Lung microvascular endothelial cell (primary cell): ENCODE results near the gene LRRC7. TPM values are rescaled to one million over a fixed set of nuclear protein-coding genes. Genes with fewer than 3 reads are reported as not detected.
"Not testable (repeated sequence)": the region's sequence is repeated elsewhere in the genome, so short reads cannot be mapped to it uniquely, and the experiment has no call there.

Experiments used
- DNase-seq, 2 donors: peaks; one replicate each; pipeline versions ENCODE4 v3.0.0 to v3.0.0-alpha.2; 2010; ENCODE audit warnings: low read depth in 2 of 2
- total RNA-seq: library from RNA; depleted of rRNA; stranded (reverse); fragments of >200 nt; gene quantifications from 2 replicates; pipeline ENCODE4 v1.2.1, GENCODE V29; 2014

LRRC7 gene
- total RNA-seq, 1 donor from 2014 or later, result under 0.01 TPM

GRCh38 chr1:69947837-69948236 lies 380.1 kb downstream of the LRRC7 start:
- DNase-seq, result no peak

DNA sequence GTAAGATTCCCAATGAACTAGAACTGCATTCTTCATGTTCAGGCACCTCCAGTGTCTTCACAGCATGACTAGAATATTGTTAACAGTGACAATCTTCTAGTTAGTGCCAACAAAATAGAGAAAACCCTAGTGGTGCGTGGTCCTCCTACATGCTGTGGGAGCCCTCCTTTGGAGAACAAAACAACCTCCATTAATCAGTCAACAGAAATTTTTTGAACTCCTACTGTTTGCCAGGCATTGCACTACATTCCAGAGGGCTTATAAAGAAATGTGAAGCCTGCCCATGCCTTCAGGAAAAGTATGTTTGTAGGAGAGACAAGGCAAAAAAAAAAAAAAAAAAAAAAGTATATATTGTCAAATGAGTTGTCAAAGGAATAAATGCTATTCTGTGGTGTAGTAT lies 385.0 kb downstream of the LRRC7 start:
- no peak for DNase-seq

DNA sequence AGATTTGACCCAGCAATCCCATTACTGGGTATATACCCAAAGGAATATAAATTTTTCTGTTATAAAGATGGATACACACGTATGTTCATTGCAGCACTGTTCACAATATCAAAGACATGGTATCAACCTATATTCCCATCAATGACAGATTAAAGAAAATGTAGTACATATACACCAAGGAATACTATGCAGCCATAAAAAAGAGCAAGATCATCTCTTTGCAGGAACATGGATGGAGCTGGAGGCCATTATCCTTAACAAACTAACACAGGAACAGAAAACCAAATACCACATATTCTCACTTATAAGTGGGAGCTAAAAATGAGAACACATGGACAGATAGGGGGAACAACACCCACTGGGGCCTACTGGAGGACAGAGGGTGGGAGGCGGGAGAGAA lies 394.7 kb downstream of the LRRC7 start:
- DNase-seq, result not testable (repeated sequence)

DNA sequence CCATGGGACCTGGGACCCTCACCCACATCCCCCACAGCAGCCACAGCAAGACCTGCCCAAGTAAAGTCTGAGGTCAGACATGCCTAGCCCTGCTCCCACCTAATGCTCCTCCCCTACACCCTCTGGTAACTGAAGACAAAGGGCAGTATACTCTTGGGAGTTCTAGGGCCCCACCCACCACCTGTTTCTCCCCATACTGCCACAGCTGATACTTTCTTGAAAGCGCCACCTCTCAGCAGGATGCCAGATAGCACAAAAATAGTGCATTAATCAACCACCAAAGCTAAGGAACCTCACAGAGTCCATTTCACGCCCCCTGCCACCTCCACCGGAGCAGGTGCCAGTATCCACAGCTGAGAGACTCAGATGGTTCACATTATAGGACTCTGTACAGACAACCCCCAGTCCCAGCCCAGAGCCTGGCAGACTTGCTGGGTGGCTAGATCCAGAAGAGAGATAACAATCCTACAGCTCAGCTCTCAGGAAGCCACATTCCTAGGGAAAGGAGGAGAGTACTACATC lies 399.6 kb downstream of the LRRC7 start:
- DNase-seq, result no peak

DNA sequence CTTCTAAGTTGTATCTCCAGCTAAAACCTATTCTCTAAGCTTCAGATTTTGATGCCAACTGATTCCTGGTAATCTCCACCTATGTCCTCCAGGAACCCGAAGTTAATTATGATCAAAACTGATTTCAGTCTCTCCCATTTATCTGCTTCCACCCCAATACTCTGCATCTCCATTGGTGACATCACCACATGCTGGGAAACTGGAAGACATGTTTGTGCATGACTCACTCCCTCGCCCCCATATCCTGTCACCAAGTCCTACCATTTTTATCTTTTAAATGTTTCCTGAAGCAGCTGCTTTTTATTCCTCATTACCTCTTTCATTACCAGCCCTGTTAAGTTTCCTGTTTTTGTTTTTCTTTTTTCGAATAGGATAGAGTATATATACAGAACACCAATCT lies 409.2 kb downstream of the LRRC7 start:
- peak; percentile 12 to 52 for DNase-seq

GRCh38 chr1:69982992-69983391 lies 415.3 kb downstream of the LRRC7 start:
- peak in 1 of 2 donors; percentile 10 for DNase-seq

- DNase-seq, result no peak
These were observed 417.7 kb downstream of the LRRC7 start for GRCh38 chr1:69985376-69985775.

DNA sequence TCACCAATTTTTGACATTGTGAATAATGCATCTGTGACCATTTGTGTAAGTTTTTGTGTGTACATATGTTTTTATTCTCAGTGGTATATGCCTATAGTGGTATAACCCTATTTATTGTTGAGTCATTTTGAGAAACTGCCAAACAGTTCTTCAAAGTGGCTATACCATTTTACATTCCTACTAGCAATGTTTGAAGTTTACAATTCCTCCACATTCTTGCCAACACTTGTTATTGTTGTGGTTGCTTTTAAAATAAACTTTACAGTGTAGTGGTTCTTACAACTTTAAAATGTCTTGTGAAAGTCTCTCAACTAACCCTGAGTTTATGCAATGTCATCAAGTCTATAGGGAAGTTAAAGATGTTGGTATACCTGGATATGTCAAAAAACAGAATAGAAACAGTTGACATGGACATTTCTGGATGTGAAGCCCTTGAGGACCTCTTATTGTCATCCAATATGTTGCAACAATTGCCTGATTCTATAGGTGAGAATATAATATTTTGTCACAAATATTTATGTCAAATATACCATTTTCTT lies 418.2 kb downstream of the LRRC7 start:
- no peak for DNase-seq

GRCh38 chr1:69987881-69988280 lies 420.2 kb downstream of the LRRC7 start:
- no peak for DNase-seq

DNA sequence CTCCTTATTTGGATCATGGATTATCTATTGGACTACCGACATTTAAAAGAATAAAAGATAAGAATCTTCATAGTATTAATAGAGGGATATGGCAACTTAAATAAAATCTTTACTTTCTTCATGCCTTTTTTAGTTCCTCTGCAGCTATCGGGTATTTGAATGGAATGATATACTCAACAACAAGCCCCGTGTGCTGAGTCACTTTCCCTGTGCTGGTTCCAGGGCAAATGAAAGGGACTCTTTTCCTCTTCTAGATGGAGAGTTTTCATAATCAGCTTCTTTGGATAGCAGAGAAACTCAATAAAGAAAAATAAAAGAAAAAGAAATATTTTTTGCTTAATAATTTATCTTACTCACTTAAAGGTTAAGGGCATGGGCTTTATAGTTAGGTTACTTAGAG lies 423.9 kb downstream of the LRRC7 start:
- DNase-seq, result no peak

GRCh38 chr1:69992594-69992993 lies 424.9 kb downstream of the LRRC7 start:
- DNase-seq, result no peak

- DNase-seq, result no peak
These were observed 426.1 kb downstream of the LRRC7 start for GRCh38 chr1:69993810-69994209.

DNA sequence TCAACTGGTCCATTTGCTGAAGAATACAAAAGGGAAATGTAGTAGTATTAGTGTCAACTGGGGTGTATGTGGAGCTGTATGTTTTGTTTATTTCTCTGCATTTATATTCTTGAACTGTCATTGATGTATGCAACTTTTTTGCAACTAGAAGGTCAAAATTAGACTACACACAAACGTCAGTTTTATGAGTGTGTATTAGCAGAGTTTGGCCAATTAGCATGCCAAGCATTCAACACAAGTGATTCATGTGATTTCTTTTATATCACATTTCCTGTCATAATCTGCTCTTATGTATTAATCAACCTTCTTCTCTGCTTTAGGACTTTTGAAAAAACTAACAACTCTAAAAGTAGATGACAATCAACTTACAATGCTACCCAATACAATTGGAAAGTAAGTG lies 426.5 kb downstream of the LRRC7 start:
- no peak for DNase-seq

DNA sequence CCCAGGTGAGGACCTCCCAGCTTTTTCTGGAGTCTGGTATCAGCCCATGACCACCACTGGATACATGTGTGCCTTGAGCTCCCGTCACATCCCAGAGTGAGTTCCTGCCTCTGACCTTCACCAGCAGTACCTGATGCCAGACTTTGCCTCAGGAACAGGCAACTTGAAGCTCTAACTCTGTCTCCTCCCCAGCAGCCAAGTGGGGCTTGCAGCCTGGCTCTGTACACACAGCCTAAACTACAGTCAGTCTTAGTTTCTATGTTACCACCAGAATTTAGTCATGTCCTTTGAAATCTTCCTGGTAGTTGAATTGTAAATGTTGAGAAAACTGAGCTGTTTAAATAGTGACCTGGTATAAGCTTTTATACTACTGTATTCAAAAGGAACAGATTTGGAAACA lies 431.1 kb downstream of the LRRC7 start:
- DNase-seq, result no peak

DNA sequence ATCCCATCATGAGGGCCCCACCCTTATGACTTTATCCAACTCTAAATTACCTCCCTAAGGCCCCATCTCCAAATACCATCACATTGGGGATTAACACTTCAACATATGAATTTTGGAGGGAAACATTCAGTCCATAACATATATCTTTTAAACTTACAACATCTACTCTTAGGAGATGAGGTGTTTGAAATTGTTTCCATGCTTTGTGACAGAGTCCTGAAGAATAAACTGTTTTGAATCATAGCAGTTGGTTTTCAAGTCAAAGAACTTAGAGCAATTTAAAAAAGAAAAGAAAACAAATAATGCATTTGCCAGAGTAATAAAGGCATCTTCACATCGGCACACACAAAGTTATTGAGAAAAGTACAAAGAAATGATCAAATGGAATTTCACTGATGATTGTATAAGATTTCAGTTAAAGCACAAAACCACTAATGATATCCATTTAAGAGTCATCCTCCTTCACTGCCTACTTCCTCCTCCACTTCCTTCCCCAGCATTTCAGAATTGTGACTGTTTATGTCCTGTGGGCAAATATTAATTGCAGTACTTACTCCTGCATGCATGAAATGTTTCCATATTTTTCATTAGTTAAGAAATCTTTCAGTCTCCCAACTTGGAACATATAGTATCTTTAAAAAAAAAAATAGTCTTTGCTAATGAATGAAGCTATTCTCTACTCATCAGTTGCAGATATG lies 435.6 kb downstream of the LRRC7 start:
- no peak for DNase-seq

DNA sequence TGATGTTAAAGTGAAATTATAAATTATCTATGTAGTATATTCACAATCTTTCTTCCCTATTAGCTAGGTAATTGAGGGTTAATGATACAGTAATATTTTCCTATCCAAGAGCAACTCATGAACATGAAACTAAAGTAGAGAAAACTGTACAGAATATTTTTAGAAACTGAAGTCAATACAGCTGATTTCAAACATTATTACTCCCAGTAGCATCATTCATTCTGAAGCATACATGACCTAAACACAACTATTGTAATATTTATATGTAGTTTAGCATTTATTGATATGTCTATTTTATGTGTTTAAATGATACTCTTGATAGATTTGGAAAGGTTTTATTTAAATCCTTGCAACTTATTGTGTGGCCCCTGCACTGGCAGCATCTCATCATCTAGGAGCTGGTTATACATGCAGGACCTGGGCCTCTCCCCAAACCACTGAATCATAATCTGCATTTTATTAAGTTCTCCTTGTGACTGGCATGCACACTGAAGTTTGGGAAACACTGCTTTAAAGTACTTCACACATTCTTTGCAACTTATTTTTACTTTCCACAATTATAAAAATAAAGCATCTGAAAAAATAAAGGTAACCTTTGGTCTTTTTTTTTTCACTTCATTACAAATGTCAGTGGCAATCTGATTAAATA lies 437.8 kb downstream of the LRRC7 start:
- DNase-seq, result no peak

DNA sequence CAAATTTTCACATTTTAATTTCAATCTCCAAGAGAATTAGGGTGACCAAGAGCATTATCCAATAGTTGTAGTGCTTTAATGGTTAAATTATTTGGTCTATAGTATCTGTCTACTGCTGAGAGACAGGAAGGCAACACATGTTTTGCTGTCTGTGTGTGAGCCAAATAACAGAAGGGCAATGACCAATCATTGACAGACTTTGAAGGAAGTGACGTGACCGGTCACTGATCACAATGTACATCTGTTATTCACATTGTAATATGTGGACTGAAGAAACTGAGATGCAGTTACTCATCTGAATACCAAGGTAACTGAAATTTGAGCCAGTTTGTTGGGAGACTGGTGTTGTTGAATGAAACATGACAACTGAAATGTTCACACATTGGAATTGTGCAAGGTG lies 440.9 kb downstream of the LRRC7 start:
- no peak for DNase-seq

DNA sequence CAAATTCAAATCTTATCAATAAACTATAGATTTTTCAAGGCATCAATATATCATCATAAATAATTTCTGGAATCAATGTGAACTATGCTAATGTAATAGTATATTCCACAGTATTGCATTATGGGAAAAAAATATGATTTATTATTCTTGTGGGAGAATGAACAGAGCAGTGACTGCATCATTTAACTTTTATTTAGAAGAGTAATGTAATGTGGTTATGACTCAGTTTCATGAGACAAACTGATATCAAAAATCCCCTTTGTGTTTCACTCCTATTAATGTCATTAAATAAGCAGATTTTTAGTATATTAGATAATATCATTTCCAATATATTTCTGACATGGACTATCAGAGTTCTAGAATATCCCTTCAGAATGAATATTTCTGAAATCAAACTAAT lies 450.0 kb downstream of the LRRC7 start:
- DNase-seq, result no peak

GRCh38 chr1:70024272-70024671 lies 456.6 kb downstream of the LRRC7 start:
- DNase-seq, result no peak

DNA sequence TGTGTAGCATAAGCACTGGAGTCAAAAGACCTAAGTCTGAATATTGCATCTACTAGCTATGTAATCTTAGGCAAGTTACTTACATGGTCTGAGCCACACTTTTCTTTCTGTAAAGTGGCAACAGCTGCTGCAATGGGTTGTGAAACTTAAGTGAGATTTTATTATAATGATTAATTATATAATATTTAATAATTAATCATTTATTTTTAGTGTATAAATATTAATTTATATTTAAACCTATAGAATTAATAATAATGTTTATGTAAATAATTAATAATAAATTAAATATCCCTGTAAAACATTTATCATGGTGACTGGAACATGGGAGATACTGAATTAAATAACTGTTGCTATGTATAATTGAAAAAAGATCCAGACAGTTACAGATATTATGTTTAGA lies 457.3 kb downstream of the LRRC7 start:
- DNase-seq, result no peak

GRCh38 chr1:70025846-70026245 lies 458.1 kb downstream of the LRRC7 start:
- no peak for DNase-seq

DNA sequence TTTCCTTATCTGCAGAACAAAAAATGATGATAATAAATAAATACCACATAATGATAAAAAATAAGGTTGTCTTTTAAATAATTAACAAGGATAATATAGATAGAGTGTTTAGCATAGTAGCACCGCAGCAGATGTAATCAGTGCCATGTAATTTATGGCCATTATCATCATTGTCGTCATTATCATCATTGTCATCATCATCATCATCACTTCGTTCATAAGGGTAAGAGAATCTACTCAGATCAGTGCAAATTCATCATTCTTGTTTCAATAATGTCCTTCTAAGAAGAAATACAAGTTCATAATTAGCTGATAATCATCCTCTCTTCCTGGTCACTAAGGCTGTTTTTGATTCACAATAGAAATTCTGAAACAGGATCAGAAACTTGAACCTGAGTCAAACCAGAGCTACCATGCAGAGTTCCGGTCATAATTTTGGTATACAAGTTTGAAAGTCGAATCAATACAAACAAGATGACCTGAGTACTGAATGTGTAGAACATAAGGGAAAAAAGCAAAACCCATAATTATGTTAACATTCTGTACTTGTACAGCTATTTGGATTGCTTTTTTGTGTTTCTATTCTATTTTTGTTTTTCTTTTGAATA lies 465.6 kb downstream of the LRRC7 start:
- DNase-seq, result no peak

- DNase-seq, result no peak
These were observed 466.2 kb downstream of the LRRC7 start for GRCh38 chr1:70033936-70034335.
